ENCODE data around the gene RBMS1.

RBMS1 gene

GRCh38 chr2:160293391-160294091, 200.1 kb downstream of the RBMS1 start:
- Histone ChIP-seq H3K4me3 (replicated peaks; ENCODE audit: insufficient read depth, low read length) (no peak overlapping the region), H3K27ac (replicated peaks) (no peak overlapping the region), H3K27me3 (ENCODE audit: insufficient read depth, poor library complexity, severe bottlenecking) (no peaks in the 10 kb centered on the region)
- DNase-seq (ENCODE audit: low read depth in 1 of 2, low spot score in 1 of 2), result no peak
- TF ChIP-seq GABPA (IDR thresholded peaks at IDR 0.05; ENCODE audit: low read depth), result no peak

DNA sequence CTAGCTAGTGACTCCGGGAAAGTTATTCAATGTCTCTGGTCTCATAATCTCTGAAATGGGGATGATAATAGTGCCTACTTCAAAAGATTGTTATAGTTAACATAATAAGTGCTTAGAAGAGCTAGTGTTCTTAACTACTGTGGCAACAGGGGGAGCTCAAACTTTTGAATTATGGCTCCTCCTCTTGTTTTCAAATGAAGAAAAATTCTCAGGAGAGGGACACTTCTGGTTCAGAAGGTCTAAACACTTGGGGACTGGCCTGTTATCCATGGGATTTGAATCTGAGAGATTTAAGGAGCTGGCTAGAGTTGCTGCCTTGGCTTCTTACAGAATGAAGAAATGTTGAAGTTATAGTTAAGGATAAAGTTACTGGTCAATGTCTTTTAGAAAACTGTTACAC, 201.4 kb downstream of the RBMS1 start:
- Histone ChIP-seq H3K27me3 (ENCODE audit: insufficient read depth, poor library complexity, severe bottlenecking) (no peaks in the 10 kb centered on the region), H3K27ac (replicated peaks) (no peak overlapping the region), H3K4me3 (replicated peaks; ENCODE audit: insufficient read depth, low read length) (no peak overlapping the region)
- DNase-seq (ENCODE audit: low read depth in 1 of 2, low spot score in 1 of 2), result no peak
- TF ChIP-seq, protein P1, sequence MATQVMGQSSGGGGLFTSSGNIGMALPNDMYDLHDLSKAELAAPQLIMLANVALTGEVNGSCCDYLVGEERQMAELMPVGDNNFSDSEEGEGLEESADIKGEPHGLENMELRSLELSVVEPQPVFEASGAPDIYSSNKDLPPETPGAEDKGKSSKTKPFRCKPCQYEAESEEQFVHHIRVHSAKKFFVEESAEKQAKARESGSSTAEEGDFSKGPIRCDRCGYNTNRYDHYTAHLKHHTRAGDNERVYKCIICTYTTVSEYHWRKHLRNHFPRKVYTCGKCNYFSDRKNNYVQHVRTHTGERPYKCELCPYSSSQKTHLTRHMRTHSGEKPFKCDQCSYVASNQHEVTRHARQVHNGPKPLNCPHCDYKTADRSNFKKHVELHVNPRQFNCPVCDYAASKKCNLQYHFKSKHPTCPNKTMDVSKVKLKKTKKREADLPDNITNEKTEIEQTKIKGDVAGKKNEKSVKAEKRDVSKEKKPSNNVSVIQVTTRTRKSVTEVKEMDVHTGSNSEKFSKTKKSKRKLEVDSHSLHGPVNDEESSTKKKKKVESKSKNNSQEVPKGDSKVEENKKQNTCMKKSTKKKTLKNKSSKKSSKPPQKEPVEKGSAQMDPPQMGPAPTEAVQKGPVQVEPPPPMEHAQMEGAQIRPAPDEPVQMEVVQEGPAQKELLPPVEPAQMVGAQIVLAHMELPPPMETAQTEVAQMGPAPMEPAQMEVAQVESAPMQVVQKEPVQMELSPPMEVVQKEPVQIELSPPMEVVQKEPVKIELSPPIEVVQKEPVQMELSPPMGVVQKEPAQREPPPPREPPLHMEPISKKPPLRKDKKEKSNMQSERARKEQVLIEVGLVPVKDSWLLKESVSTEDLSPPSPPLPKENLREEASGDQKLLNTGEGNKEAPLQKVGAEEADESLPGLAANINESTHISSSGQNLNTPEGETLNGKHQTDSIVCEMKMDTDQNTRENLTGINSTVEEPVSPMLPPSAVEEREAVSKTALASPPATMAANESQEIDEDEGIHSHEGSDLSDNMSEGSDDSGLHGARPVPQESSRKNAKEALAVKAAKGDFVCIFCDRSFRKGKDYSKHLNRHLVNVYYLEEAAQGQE (IDR thresholded peaks at IDR 0.05; ENCODE audit: insufficient replicate concordance, low read depth), result no peak
- TF ChIP-seq POLR2AphosphoS5 (IDR thresholded peaks at IDR 0.05; ENCODE audit: low read depth), result no peak
- no peak for TF ChIP-seq GABPA (IDR thresholded peaks at IDR 0.05; ENCODE audit: low read depth)
- TF ChIP-seq, protein P2, sequence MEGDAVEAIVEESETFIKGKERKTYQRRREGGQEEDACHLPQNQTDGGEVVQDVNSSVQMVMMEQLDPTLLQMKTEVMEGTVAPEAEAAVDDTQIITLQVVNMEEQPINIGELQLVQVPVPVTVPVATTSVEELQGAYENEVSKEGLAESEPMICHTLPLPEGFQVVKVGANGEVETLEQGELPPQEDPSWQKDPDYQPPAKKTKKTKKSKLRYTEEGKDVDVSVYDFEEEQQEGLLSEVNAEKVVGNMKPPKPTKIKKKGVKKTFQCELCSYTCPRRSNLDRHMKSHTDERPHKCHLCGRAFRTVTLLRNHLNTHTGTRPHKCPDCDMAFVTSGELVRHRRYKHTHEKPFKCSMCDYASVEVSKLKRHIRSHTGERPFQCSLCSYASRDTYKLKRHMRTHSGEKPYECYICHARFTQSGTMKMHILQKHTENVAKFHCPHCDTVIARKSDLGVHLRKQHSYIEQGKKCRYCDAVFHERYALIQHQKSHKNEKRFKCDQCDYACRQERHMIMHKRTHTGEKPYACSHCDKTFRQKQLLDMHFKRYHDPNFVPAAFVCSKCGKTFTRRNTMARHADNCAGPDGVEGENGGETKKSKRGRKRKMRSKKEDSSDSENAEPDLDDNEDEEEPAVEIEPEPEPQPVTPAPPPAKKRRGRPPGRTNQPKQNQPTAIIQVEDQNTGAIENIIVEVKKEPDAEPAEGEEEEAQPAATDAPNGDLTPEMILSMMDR (IDR thresholded peaks at IDR 0.05; ENCODE audit: insufficient read depth, low read length), result no peak
- no peak for TF ChIP-seq SPI1 (IDR thresholded peaks at IDR 0.05; ENCODE audit: borderline replicate concordance, low read depth)

GRCh38 chr2:160291382-160291781, 202.2 kb downstream of the RBMS1 start:
- no peak overlapping the region for H3K27ac ChIP-seq (replicated peaks)
- TF ChIP-seq, protein P2 (IDR thresholded peaks at IDR 0.05; ENCODE audit: insufficient read depth, low read length), result no peak
- TF ChIP-seq GABPA (IDR thresholded peaks at IDR 0.05; ENCODE audit: low read depth), result no peak
- TF ChIP-seq POLR2AphosphoS5 (IDR thresholded peaks at IDR 0.05; ENCODE audit: low read depth), result no peak
- TF ChIP-seq SPI1 (IDR thresholded peaks at IDR 0.05; ENCODE audit: borderline replicate concordance, low read depth), result no peak
- TF ChIP-seq, protein P1 (IDR thresholded peaks at IDR 0.05; ENCODE audit: insufficient replicate concordance, low read depth), result no peak
- no peaks in the 10 kb centered on the region for H3K27me3 ChIP-seq (ENCODE audit: insufficient read depth, poor library complexity, severe bottlenecking)
- no peak overlapping the region for H3K4me3 ChIP-seq (replicated peaks; ENCODE audit: insufficient read depth, low read length)
- no peak for DNase-seq (ENCODE audit: low read depth in 1 of 2, low spot score in 1 of 2)

- H3K27me3 ChIP-seq (ENCODE audit: insufficient read depth, poor library complexity, severe bottlenecking), result no peaks in the 10 kb centered on the region
- no peak overlapping the region for H3K4me3 ChIP-seq (replicated peaks; ENCODE audit: insufficient read depth, low read length)
- H3K27ac ChIP-seq (replicated peaks), result no peak overlapping the region
- TF ChIP-seq, protein P1 (IDR thresholded peaks at IDR 0.05; ENCODE audit: insufficient replicate concordance, low read depth), result no peak
- DNase-seq (ENCODE audit: low read depth in 1 of 2, low spot score in 1 of 2), result no peak
Observed at GRCh38 chr2:160290598-160290997, 203.0 kb downstream of the RBMS1 start.

Measured in HL-60 (cell line).